A549 (cell line): ENCODE measurements around the gene LAMA2. TPM values are rescaled to one million over a fixed set of nuclear protein-coding genes. Genes with fewer than 3 reads are reported as not detected.

Experiments used
- ATAC-seq, 2 experiments: fragments of 200-7000 bp in 1 of 2; fragments of >200 bp in 1 of 2; cut with Nextera tagmentation in 1 of 2; cut with Tn5 transposase in 1 of 2; 3 replicates each; pipeline versions ENCODE4 v1.8.0 to v1.9.1; 2018 to 2020; ENCODE audit warnings: mild to moderate bottlenecking in 1 of 2, moderate library complexity in 1 of 2
- CTCF ChIA-PET: fragments of 300-600 bp; sonication (Branson Sonifier 250); formaldehyde crosslinking; extraction: SDS; loops from one replicate; lab custom pipeline; 2021; ENCODE audit warnings: antibody characterized with exemption, inconsistent platforms; lab: Yijun Ruan, JAX
- POLR2A ChIA-PET: fragments of 350-600 bp; formaldehyde crosslinking; extraction: SDS; loops from one replicate; lab custom pipeline; 2021; ENCODE audit warnings: antibody characterized with exemption, inconsistent platforms; lab: Yijun Ruan, JAX
- DNase-seq, 2 experiments: peaks; one replicate each; pipeline versions ENCODE4 v3.0.0 to v3.0.0-alpha.2; 2011 to 2016; ENCODE audit warnings: low read depth in 1 of 2, low spot score in 1 of 2
- FAIRE-seq: peaks from 2 replicates; lab custom pipeline; 2011; peaks lifted over from hg19 to GRCh38; lab: Jason Lieb, UNC
- H3K27ac ChIP-seq, 2 experiments: fragments of >200 bp; sonication (Bioruptor Twin); formaldehyde crosslinking; 3 replicates each; pipeline ENCODE4 v1.5.1; 2016 to 2017
- H3K4me1 ChIP-seq: fragments of >200 bp; sonication (Bioruptor Twin); formaldehyde crosslinking; 3 replicates; pipeline ENCODE4 v1.6.1; 2016
- H3K4me2 ChIP-seq: fragments of >200 bp; sonication (Bioruptor Twin); formaldehyde crosslinking; 3 replicates; pipeline ENCODE4 v1.6.1; 2016
- H3K4me3 ChIP-seq: fragments of >200 bp; sonication (Bioruptor Twin); formaldehyde crosslinking; 3 replicates; pipeline ENCODE4 v1.5.1; 2016
- H3K9me3 ChIP-seq: fragments of >200 bp; sonication (Bioruptor Twin); formaldehyde crosslinking; 3 replicates; pipeline ENCODE4 v1.6.1; 2016
- ATOH8 ChIP-seq: fragments of 250-450 bp; sonication (Bioruptor Pico); IDR thresholded peaks from 2 replicates; pipeline ENCODE4 v1.5.0; 2020; ENCODE audit warnings: low read depth, mild to moderate bottlenecking, moderate library complexity
- CBX2 ChIP-seq: fragments of 200-600 bp; sonication (generic); IDR thresholded peaks from 2 replicates; pipeline ENCODE4 v1.6.1; 2016; ENCODE audit warnings: low read depth, mild to moderate bottlenecking, borderline replicate concordance
- CBX8 ChIP-seq: fragments of 200-600 bp; sonication (generic); IDR thresholded peaks from 2 replicates; pipeline ENCODE4 v1.6.1; 2016
- CHD4 ChIP-seq: fragments of 200-600 bp; sonication (generic); IDR thresholded peaks from 2 replicates; pipeline ENCODE4 v1.6.1; 2016; ENCODE audit warnings: antibody characterized with exemption, mild to moderate bottlenecking, borderline replicate concordance
- CTCF ChIP-seq: fragments of >200 bp; sonication (Bioruptor Twin); formaldehyde crosslinking; IDR thresholded peaks from 3 replicates; pipeline ENCODE4 v1.5.1; 2016
- E2F6 ChIP-seq: IDR thresholded peaks from 2 replicates; pipeline ENCODE4 v1.6.1; 2012; ENCODE audit warnings: low read depth, borderline replicate concordance
- EHF ChIP-seq: fragments of 250-450 bp; sonication (Bioruptor Pico); IDR thresholded peaks from 2 replicates; pipeline ENCODE4 v1.5.0; 2020; ENCODE audit warnings: mild to moderate bottlenecking
- EHMT2 ChIP-seq: fragments of 200-600 bp; sonication (generic); IDR thresholded peaks from 2 replicates; pipeline ENCODE4 v1.6.1; 2016; ENCODE audit warnings: antibody characterized with exemption, low read depth, mild to moderate bottlenecking, moderate library complexity
- EP300 ChIP-seq, 2 experiments: fragments of >200 bp; sonication (Bioruptor Twin); formaldehyde crosslinking; IDR thresholded peaks; 2 replicates in 1 of 2; 3 replicates in 1 of 2; pipeline ENCODE4 v1.6.1; 2016 to 2017
- FOSB ChIP-seq: fragments of 250-450 bp; sonication (Bioruptor Pico); IDR thresholded peaks from 2 replicates; pipeline ENCODE4 v1.5.0; 2020; ENCODE audit warnings: mild to moderate bottlenecking, moderate library complexity
- FOXS1 ChIP-seq: fragments of 250-450 bp; sonication (Bioruptor Pico); IDR thresholded peaks from 2 replicates; pipeline ENCODE4 v1.5.0; 2020; ENCODE audit warnings: mild to moderate bottlenecking, moderate library complexity
- HDAC2 ChIP-seq: fragments of 200-600 bp; sonication (generic); IDR thresholded peaks from 2 replicates; pipeline ENCODE4 v1.6.1; 2016
- HEYL ChIP-seq: fragments of 250-450 bp; sonication (Bioruptor Pico); IDR thresholded peaks from 2 replicates; pipeline ENCODE4 v1.8.0; 2021; ENCODE audit warnings: mild to moderate bottlenecking, moderate library complexity
- HOXA7 ChIP-seq: fragments of 250-450 bp; sonication (Bioruptor Pico); IDR thresholded peaks from 2 replicates; pipeline ENCODE4 v1.5.0; 2020; ENCODE audit warnings: mild to moderate bottlenecking, moderate library complexity
- HOXB13 ChIP-seq: fragments of 250-450 bp; sonication (Bioruptor Pico); IDR thresholded peaks from 2 replicates; pipeline ENCODE4 v1.5.0; 2020; ENCODE audit warnings: low read depth, mild to moderate bottlenecking, moderate library complexity
- JUN ChIP-seq, 2 experiments: fragments of >200 bp; sonication (Bioruptor Twin); formaldehyde crosslinking; IDR thresholded peaks; 2 replicates in 1 of 2; 3 replicates in 1 of 2; pipeline ENCODE4 v1.6.1; 2016 to 2017
- MAFK ChIP-seq: fragments of 450-650 bp; IDR thresholded peaks from 2 replicates; pipeline ENCODE4 v1.6.1; 2014; ENCODE audit not compliant: partially characterized antibody
- MAZ ChIP-seq: fragments of 150-350 bp; IDR thresholded peaks from 2 replicates; pipeline ENCODE4 v1.6.1; 2014; ENCODE audit warnings: antibody characterized with exemption, low read depth, low read length, borderline replicate concordance
- MYC ChIP-seq: IDR thresholded peaks from 2 replicates; pipeline ENCODE4 v1.6.1; 2012; ENCODE audit warnings: mild to moderate bottlenecking, inconsistent platforms, low read length, improper control_type of control experiment, borderline replicate concordance
- NR3C1 ChIP-seq: fragments of >200 bp; sonication (Bioruptor Twin); formaldehyde crosslinking; IDR thresholded peaks from 3 replicates; pipeline ENCODE4 v1.6.1; 2017
- RAD21 ChIP-seq, 2 experiments: fragments of >200 bp in 1 of 2; sonication (Bioruptor Twin) in 1 of 2; formaldehyde crosslinking in 1 of 2; IDR thresholded peaks in 1 of 2; conservative IDR thresholded peaks in 1 of 2; 2 replicates in 1 of 2; 3 replicates in 1 of 2; pipeline ENCODE4 v1.6.1; 2012 to 2018; ENCODE audit warnings: inconsistent platforms in 1 of 2
- RCOR1 ChIP-seq: fragments of 150-350 bp; IDR thresholded peaks from 2 replicates; pipeline ENCODE4 v1.6.1; 2014; ENCODE audit warnings: antibody characterized with exemption, low read length, low read depth
- RFX5 ChIP-seq: fragments of 450-650 bp; IDR thresholded peaks from 2 replicates; pipeline ENCODE4 v1.7.1; 2014; ENCODE audit warnings: antibody characterized with exemption, mild to moderate bottlenecking, moderate library complexity
- SREBF2 ChIP-seq: fragments of 450-650 bp; IDR thresholded peaks from 2 replicates; pipeline ENCODE4 v1.6.1; 2014; ENCODE audit warnings: mild to moderate bottlenecking, moderate library complexity
- ZFP36 ChIP-seq: fragments of 450-650 bp; IDR thresholded peaks from 2 replicates; pipeline ENCODE4 v1.6.1; 2014; ENCODE audit warnings: borderline replicate concordance; ENCODE audit not compliant: partially characterized antibody
- WGBS: methylation state at CpG from one replicate; pipeline ENCODE4 v1.1.6; 2017; ENCODE audit errors: missing lambda C conversion rate; 5-methylcytosine and 5-hydroxymethylcytosine counted together
- polyA plus RNA-seq, 4 experiments: library from polyadenylated mRNA; depleted of rRNA in 3 of 4; stranded (reverse); fragments of >200 nt; fragmentation: RNase III in 1 of 4; extraction: RNeasy Plus Mini Kit Qiagen cat#74134 plus additional on column Dnase treatment in 1 of 4; gene quantifications; 2 replicates in 3 of 4; 3 replicates in 1 of 4; pipeline ENCODE4 v1.2.3, GENCODE V29; 2011 to 2017

The LAMA2 gene
- polyA plus RNA-seq, 2 of the 4 experiments (the other 2 are of a cell fraction) = 0.21 to 1.3 TPM

GRCh38 chr6:129544892-129545612 lies 662.1 kb downstream of the LAMA2 start:
- Histone ChIP-seq H3K4me1 (no peaks in the 10 kb centered on the region), H3K9me3 (no peaks in the 10 kb centered on the region), H3K4me3 (no peak overlapping the region), H3K27ac (no peak overlapping the region), H3K4me2 (no peak overlapping the region)
- DNase-seq = no peak
- CTCF ChIA-PET = no interaction called here
- TF ChIP-seq ATOH8 (CRISPR knock-in tag) (no peak), HOXB13 (CRISPR knock-in tag) (no peak), MYC (no peak), NR3C1 (no peak), CBX8 (no peak), EHMT2 (no peak), RFX5 (no peak), RAD21 (conservative IDR thresholded peaks at IDR 0.05 in 1 of 2, IDR thresholded peaks at IDR 0.05 in 1 of 2) (no peak), E2F6 (no peak), CBX2 (no peak), FOSB (no peak), MAFK (no peak), ZFP36 (no peak), CHD4 (no peak)
- no peak for ATAC-seq
- 78% methylated on average over 8 of the region's 8 CpGs for WGBS
- FAIRE-seq = no peak
- POLR2A ChIA-PET = no interaction called here

GRCh38 chr6:129546702-129547101 lies 663.8 kb downstream of the LAMA2 start:
- ChIA-PET POLR2A (no interaction called here), CTCF (interaction anchor here (1.0 kb wide), 1 partner anchor 51 kb away, joined by 3 read pairs; no protein-coding TSS in a partner anchor)
- DNase-seq (no peak), ATAC-seq (no peak)
- H3K4me2 ChIP-seq = no peak overlapping the region
- no peaks in the 10 kb centered on the region for H3K9me3 ChIP-seq
- no peak overlapping the region for H3K4me3 ChIP-seq
- TF ChIP-seq MAZ (no peak), HEYL (CRISPR knock-in tag) (no peak), FOXS1 (CRISPR knock-in tag) (no peak)
- TF ChIP-seq, all 56 proteins: peak for 0
- H3K27ac ChIP-seq = no peak overlapping the region
- H3K4me1 ChIP-seq = no peaks in the 10 kb centered on the region
- WGBS = 61% methylated on average over 4 of the region's 4 CpGs
- FAIRE-seq = no peak

GRCh38 chr6:129551486-129551885 lies 668.5 kb downstream of the LAMA2 start:
- no peak overlapping the region for H3K27ac ChIP-seq
- ATAC-seq (no peak), FAIRE-seq (no peak), DNase-seq (no peak)
- ChIA-PET POLR2A (no interaction called here), CTCF (no interaction called here)
- no peak overlapping the region for H3K4me3 ChIP-seq
- no peaks in the 10 kb centered on the region for H3K4me1 ChIP-seq
- H3K9me3 ChIP-seq = no peaks in the 10 kb centered on the region
- 92% methylated on average over 1 of the region's 1 CpG for WGBS
- H3K4me2 ChIP-seq = no peak overlapping the region
- TF ChIP-seq RFX5 (no peak), RCOR1 (no peak), EHF (CRISPR knock-in tag) (no peak), CBX8 (no peak), SREBF2 (no peak), JUN (IDR thresholded peaks at IDR 0.05) (no peak), EP300 (IDR thresholded peaks at IDR 0.05) (no peak), CTCF (no peak), MAZ (no peak), HEYL (CRISPR knock-in tag) (no peak), HOXA7 (no peak), HDAC2 (no peak)
